ENCODE results near the gene RNF214. TPM values are rescaled to one million over a fixed set of nuclear protein-coding genes. Genes with fewer than 3 reads are reported as not detected.
"Not testable (repeated sequence)": the region's sequence is repeated elsewhere in the genome, so short reads cannot be mapped to it uniquely, and the experiment has no call there.

RNF214 gene
- total RNA-seq, 2 donors from 2014 or later: 14.6 to 21.8 TPM

DNA sequence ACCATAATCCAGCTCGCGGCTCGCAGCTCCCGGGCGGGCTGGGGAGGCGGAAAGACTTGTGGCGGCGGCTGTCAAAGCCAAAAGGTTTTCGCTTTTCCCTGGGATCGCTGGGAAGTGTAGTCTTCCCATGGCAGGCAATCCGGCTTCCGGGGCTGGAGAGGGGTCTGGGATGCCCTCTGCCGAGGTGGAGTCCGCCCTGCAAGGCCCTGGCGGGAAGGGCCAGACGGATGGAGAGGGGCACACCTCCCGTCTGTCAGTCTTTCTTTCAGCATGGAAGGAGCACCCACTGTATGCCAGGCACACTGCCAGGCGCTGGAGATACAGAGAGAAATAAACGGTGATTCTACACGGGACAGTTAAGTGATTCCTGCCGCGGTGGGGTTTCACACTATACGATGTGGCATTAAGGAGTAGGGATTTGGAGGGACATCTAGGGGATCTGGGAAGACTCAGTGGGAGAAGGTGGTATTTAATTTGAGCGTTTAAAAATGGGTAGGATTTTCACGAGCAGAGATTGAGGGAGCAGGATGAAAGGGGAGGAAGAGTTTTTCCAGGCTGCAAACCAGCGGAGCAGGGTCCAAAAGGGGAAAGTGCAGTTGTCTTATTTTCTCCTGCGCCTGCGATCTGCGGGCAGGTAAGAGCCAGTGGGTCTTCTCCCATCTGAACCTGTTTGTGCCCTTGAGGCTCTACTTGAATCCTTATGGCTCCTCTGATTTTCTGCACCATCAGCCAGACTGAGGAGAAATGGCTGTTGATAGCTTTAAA is 83.9 kb downstream of the RNF214 start, which contains the start of gene BACE1:
Gene BACE1 (minus strand): TSS at position 60 of the 765 bp plus-strand sequence. CDS start 461 bp downstream, outside the sequence.
- peak; percentile 86 for ATAC-seq (ENCODE audit: insufficient number of reproducible peaks, low FRiP score, low read depth)
- TF ChIP-seq, protein P1, sequence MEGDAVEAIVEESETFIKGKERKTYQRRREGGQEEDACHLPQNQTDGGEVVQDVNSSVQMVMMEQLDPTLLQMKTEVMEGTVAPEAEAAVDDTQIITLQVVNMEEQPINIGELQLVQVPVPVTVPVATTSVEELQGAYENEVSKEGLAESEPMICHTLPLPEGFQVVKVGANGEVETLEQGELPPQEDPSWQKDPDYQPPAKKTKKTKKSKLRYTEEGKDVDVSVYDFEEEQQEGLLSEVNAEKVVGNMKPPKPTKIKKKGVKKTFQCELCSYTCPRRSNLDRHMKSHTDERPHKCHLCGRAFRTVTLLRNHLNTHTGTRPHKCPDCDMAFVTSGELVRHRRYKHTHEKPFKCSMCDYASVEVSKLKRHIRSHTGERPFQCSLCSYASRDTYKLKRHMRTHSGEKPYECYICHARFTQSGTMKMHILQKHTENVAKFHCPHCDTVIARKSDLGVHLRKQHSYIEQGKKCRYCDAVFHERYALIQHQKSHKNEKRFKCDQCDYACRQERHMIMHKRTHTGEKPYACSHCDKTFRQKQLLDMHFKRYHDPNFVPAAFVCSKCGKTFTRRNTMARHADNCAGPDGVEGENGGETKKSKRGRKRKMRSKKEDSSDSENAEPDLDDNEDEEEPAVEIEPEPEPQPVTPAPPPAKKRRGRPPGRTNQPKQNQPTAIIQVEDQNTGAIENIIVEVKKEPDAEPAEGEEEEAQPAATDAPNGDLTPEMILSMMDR (IDR thresholded peaks at IDR 0.05): peak; percentile 18
- H3K9me3 ChIP-seq: no peaks in the 10 kb centered on the region
- peak; percentile 33 for DNase-seq (ENCODE audit: low spot score)
- H3K27ac ChIP-seq: peak within 1 kb of the TSS; percentile 19 to 75
- H3K36me3 ChIP-seq: no peaks in the 10 kb centered on the region
- peak within 1 kb of the TSS; percentile 97 for H3K4me3 ChIP-seq
- H3K27me3 ChIP-seq (replicated peaks; ENCODE audit: insufficient read depth): no peaks in the 10 kb centered on the region
- H3K4me1 ChIP-seq (ENCODE audit: control insufficient read depth in 1 of 2, low read depth in 2 of 2): peaks cover 24 to 39% of the 10 kb centered on the region in 2 donors

DNA sequence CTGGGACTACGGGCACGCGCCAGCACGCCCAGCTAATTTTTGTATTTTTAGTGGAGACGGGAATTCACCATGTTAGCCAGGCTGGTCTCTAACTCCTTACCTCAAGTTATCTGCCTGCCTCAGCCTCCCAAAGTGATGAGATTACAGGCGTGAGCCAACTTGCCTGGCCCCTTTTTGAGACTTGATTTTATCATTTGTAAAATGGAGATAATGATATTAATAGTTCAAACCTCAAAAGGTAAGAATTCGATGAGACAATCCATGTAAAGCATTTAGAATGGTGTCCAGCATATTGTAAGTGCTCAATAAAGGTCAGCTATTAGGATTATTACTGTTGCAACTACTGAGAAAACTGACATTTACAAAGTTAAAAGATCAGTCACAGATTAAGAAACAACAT is 86.3 kb downstream of the RNF214 start:
- H3K36me3 ChIP-seq: no peaks in the 10 kb centered on the region
- DNase-seq (ENCODE audit: low spot score) (no peak), ATAC-seq (ENCODE audit: insufficient number of reproducible peaks, low FRiP score, low read depth) (no peak)
- H3K4me3 ChIP-seq: no peak overlapping the region
- no peaks in the 10 kb centered on the region for H3K27me3 ChIP-seq (replicated peaks; ENCODE audit: insufficient read depth)
- no peaks in the 10 kb centered on the region for H3K9me3 ChIP-seq
- H3K27ac ChIP-seq: peak overlapping the region in 1 of 2 donors; percentile 8
- TF ChIP-seq, protein P1 (IDR thresholded peaks at IDR 0.05): no peak
- peaks cover 24 to 36% of the 10 kb centered on the region in 2 donors for H3K4me1 ChIP-seq (ENCODE audit: control insufficient read depth in 1 of 2, low read depth in 2 of 2)

DNA sequence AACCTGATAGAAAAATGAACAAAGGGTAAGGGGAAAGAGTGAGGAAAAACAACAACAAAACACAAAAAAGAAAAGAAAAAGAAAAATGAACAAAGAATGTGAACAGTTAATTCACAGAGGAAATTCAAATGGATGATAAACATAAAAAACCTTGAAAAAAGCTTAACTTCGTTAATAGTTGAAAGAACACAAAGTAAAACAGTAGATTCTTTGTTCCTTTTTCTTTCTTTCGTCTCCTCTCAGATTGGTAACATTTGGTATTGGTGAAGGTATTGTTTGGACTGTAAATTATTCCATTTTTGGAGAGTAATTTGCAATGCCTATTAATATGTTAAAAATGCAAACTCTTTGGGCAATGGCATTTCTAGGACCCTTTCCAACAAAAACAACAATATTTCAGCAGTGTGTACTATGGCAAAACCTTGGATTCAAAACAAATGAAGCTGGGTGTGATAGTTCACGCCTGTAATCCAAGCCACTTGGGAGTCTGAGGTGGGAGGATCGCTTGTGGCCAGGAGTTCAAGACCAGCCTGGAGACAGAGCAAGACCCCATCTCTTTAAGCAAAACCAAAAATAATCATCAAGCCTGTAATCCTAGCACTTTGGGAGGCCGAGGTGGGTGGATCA is 86.9 kb downstream of the RNF214 start:
- H3K36me3 ChIP-seq: no peaks in the 10 kb centered on the region
- peak overlapping the region; percentile 7 for H3K4me3 ChIP-seq
- peaks cover 20 to 30% of the 10 kb centered on the region in 2 donors for H3K4me1 ChIP-seq (ENCODE audit: control insufficient read depth in 1 of 2, low read depth in 2 of 2)
- TF ChIP-seq, protein P1 (IDR thresholded peaks at IDR 0.05): no peak
- H3K9me3 ChIP-seq: no peaks in the 10 kb centered on the region
- peak overlapping the region in 1 of 2 donors; percentile 60 for H3K27ac ChIP-seq
- ATAC-seq (ENCODE audit: insufficient number of reproducible peaks, low FRiP score, low read depth) (no peak), DNase-seq (ENCODE audit: low spot score) (no peak)
- H3K27me3 ChIP-seq (replicated peaks; ENCODE audit: insufficient read depth): no peaks in the 10 kb centered on the region

DNA sequence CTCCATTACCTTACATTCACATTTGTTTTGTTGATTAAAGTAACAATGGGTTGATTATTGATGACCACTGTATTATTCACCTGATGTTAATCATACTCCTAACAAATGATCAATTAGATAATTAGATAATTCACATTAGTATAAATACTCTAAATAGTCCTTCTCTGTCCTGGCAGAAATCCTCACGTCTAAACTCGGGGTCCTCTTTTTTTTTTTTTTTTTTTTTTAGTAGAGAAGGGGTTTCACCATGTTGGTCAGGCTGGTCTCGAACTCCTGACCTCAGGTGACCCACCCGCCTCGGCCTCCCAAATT is 94.7 kb downstream of the RNF214 start:
- not testable (repeated sequence) for H3K27me3 ChIP-seq (replicated peaks; ENCODE audit: insufficient read depth); H3K36me3 ChIP-seq; H3K9me3 ChIP-seq; ATAC-seq (ENCODE audit: insufficient number of reproducible peaks, low FRiP score, low read depth); DNase-seq (ENCODE audit: low spot score)
- Histone ChIP-seq H3K4me1 (ENCODE audit: control insufficient read depth in 1 of 2, low read depth in 2 of 2) (peaks cover 9 to 25% of the 10 kb centered on the region in 2 donors), H3K4me3 (peak overlapping the region; percentile 91), H3K27ac (peak overlapping the region in 1 of 2 donors; percentile 84)

DNA sequence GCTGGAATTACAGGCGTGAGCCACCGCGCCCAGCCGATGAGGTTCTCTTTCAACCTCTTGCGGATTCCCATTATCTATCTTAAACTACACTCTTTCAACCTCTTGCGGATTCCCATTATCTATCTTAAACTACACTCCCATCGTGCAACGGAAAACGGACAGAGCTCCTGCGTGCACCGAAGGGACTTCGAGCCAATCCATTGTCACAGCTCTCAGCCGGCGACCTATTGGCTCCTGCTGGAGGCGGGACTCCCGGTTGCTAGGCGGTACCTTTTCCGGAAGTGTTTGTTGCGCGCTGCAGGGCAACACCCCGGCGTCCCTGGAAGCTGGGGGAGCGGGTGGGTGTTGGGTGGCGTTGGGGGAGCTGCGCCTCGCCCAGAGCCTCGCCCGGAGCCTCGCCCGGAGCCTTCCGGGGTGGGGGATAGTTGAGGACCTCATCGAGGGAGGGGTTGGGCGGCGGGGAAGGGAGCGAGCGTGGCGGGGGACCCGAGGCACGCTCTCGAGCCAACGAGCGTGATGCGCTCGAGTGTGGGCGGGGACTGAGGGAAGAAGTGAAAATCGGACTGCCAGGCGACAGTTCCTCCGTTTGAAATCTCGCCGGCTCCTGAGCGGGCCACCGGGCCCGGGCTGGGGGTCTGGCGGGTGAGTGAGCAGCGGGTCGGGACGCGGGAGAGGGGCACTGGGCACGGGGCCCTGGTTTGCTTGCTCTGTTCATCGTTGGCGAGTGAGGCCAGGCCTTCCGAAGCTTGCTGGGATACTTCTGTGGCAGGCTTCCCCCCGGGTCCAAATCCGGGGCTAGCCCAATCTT is 95.3 kb downstream of the RNF214 start, which contains the start of gene CEP164:
Gene CEP164 (plus strand): TSS at position 288 of the 808 bp plus-strand sequence. CDS start 10,733 bp downstream, outside the sequence.
- H3K27ac ChIP-seq: peak within 1 kb of the TSS; percentile 84 to 86
- TF ChIP-seq, protein P1 (IDR thresholded peaks at IDR 0.05): no peak
- no peaks in the 10 kb centered on the region for H3K9me3 ChIP-seq
- H3K4me3 ChIP-seq: peak within 1 kb of the TSS; percentile 91
- no peaks in the 10 kb centered on the region for H3K36me3 ChIP-seq
- H3K4me1 ChIP-seq (ENCODE audit: control insufficient read depth in 1 of 2, low read depth in 2 of 2): peaks cover 9 to 25% of the 10 kb centered on the region in 2 donors
- DNase-seq (ENCODE audit: low spot score): peak; percentile 87
- no peaks in the 10 kb centered on the region for H3K27me3 ChIP-seq (replicated peaks; ENCODE audit: insufficient read depth)
- ATAC-seq (ENCODE audit: insufficient number of reproducible peaks, low FRiP score, low read depth): peak; percentile 92
